NCI-H82 treated with DMSO at 0.1 percent for 48 hours (cell line): ENCODE data around the gene LHX1.

Source experiments
- DNase-seq: peaks from one replicate; lab custom pipeline; 2025; ENCODE audit not compliant: unreplicated experiment; lab: John Stamatoyannopoulos, UW

Gene LHX1

DNA sequence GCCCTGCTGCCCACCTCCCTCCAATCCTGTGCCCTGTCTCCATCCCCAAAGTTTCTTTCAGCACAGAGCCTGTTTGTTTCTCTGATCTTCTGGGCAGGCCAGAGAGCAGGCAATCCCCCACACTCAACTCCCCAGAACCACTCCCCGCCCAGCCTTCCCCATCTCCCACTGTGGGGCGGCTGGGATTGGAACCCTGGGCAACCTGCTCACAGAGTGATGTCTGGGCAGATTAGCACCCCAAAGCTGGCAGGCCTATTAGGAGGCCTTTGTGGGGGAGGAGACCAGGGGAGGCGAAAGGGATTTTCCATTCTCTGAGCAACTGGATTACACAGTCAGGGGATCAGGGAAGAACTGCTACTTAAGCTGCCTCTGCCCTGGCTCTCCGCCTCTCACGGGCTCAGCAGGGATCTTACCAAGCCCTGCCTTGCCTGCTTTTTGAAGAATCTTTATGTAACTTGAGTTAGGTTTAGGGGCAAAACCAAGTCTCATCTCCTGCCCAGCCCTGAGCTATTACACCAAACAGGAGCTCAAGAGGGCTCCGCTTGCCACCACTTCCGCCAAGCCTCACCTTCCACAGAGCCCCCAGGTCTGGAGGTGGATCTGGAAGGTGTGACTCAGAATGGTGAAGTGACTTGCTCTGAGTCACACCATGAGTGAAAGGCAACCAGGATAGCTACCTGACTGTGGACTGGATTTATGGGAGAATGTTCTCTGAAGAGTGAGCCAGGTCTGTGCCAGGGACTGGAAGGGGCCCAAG, 16.0 kb upstream of the LHX1 start:
- DNase-seq = peak; percentile 91

- DNase-seq = no peak
Observed at GRCh38 chr17:36922175-36922574, 15.1 kb upstream of the LHX1 start.

DNA sequence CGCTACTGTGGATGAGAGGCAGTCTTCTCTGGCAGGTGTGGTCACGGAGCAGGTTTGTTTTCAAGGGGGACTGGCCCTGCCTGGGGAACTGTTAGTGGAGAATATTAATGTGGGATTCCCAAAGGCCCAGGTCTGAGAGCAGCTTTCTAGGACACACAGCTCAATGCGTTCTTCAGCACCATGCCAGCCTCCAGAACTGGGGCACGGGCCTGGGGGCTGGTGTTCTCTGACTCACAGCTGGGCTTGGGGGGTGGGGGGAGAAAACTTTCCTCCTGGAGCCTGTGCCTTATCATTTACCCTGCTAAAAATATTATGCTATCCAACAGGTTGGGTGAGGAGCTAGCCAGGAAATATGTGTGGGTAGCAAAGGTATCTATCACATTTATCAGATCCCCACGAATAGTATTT, 13.5 kb upstream of the LHX1 start:
- DNase-seq = no peak

GRCh38 chr17:36926226-36926625, 11.0 kb upstream of the LHX1 start:
- DNase-seq = no peak

DNA sequence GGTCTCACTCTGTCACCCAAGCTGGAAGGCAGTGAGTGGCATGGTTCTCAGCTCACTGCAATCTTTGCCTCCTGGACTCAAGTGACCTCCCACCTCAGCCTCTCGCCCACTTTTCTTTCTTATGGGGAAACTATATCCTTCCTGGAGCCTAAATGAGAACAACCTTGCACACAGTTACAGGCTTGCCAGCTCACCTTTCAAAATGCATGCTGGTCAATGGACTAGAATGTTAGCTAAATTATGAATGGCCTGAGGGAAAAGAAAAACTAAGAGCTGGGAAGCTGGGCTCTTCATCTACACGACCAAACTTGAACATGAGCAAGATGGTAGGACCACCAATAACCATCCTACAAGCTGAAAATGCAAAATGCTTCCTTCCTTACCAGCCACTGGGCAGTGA, 10.6 kb upstream of the LHX1 start:
- no peak for DNase-seq

GRCh38 chr17:36928471-36929345, 8.6 kb upstream of the LHX1 start:
- peak; percentile 50 for DNase-seq

GRCh38 chr17:36929851-36930582, 7.3 kb upstream of the LHX1 start:
- no peak for DNase-seq

DNA sequence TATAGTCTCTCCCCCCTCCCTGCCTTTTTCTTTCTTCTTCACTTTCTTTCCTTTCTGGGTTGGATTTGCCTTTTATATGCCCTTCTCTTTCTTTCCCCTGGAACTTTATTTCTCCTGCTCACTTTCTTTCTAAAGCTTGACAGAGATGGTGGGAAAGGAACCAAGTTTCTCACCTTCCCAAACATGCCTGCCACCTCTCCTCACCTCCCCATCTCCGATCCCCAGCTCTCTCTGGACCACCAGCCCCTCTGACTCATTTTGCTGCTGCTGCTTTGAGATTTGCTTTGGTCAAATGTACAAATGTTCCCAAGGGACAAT, 6.7 kb upstream of the LHX1 start:
- no peak for DNase-seq

DNA sequence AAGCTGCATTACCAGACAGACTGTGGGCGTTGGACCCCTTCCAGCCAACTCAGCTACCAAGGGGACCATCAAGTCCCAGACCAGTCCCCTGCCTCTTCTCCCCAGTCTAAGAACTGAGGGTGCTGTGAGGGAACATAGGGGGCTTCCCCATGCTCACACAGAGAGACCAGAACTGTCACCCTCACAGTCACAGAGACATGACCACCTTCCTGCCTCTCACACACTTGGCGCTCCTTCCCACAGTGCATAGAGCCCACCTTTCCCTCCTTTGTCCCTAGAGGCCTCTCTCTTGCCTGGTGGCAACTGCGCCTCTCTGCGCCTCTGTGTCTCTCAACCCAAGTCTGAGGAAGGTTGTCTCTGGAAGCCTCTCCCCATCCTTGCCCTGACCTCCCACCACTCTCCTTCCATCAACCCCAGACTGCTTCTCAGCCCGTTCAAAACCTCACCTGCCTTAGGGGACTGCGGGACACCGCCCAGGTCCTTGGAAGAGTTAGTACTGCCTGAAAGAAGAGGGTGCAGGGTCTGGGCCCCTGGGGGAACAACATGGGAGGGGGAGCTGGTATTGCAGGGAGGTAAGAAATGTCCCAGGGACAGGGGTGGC, 6.1 kb upstream of the LHX1 start:
- DNase-seq = no peak

DNA sequence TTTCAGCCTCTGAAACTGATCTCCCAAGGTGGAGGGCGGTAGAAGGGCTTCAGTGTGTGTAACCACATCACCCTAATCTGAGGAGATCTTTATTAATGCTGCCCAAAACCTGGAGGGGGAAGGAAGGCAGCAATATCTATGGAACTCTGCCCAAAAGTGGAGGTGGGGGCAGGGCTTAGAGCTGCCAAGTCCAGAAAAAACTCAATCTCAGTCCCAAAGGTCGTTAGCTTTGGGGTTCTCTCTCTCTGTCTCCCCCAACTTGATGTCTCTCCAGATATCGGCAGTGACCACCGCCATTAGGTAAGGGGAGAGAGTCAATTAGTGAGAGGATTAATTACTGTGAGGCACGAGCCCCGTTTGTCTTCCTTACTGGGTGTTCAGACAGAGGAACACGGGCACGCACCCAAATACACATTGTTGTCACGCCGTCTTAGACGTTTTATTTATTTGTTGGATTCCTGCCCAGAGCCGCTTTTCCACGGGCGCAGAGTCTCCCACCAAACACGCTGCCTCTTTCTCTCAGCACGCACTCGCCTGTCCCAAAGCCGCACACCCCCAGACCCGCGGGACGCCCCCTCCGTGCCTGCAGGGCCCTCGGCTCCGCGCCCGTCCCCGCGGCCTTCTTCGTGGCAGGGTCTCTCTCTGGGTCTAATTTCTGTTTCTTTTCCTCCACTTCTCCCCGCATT, 5.4 kb upstream of the LHX1 start:
- no peak for DNase-seq

- no peak for DNase-seq
Observed at GRCh38 chr17:36932383-36932693, 4.9 kb upstream of the LHX1 start.

DNA sequence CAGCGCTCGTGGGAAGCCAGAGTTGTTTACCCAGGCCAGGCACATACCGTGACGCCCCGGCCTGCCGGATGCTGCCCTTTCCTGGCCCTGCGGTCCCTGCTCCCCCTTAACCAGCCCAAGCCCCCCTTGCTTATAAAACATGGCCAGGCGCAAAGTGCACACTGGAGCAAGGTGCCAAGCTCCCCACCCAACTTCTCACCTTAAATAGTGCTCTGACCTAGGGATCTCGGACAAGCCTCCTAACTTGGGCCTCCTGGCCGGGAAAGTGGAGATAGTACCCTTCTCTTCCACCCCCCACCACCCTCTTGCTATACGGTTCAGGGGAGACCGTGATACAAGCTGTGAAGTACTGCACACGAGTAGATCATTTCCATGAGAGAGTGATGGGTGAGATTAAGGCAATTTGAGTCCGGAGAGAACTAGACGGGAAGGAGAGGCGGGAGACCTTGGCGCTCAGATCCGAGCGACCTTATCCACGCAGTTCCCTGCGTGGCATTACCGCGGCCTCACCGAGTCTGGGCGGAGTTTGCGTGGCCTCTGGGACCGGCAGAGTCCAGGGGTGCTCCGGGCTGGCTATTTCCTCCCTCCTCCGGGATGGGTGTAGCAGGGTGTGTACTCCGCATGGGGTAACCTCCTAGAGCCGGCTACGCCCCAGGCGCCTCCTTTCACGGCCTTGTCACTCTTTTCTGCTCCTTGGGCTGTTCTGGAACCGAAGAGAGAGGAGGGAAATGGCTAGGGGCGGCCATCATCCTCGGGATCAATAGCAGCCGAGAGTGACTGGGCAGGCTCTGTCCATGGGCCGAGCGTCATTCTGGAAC, 4.4 kb upstream of the LHX1 start:
- DNase-seq = no peak

GRCh38 chr17:36933512-36934143, 3.6 kb upstream of the LHX1 start:
- DNase-seq = no peak

GRCh38 chr17:36934144-36934691, 3.1 kb upstream of the LHX1 start:
- peak; percentile 32 for DNase-seq

DNA sequence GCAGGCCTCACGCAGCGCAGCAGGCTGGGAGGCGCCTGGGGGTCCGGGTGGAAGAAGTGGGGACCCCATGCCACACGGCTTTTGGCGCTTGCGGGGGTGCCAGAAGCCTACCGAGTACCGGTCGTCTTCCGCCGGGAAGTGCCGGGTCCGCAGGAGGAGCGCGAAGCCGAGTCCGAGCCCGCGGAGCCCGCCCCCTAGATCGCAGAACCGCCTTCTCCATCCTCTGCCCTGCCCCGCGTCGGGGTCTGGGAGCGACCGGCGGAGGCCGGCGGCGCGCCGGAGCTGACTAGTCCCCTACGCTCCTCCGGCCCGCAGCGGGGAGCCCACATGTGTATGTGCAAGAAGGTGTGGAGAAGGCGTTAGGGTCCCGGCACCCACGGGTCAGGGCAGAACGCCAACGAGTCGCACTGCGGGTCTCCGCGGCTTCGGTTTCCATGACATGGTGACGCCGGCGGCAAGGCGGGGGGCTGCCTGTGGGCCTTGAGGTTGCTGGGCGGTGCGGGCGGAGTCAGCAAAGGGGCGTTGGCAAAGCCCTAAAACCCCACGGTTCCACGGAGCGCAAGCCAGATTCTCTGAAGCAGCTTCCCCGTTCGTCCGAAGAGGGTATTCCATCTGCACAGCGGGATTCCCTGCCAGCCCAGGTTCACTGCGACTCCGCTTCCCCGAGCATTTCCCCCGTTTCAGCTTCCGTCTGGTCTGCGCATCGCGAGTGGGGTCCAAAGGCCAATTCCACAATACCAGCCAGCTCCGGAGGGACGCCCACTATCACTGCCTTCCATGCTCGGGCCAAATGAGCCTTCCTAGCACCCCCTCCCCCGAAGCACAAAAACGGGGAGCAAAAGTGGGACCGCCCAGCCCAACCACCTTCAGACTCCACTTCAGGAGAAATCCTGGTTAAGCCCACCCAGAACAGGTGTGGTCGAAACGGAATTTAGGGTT, 2.3 kb upstream of the LHX1 start:
- DNase-seq = no peak

- no peak for DNase-seq
Observed at GRCh38 chr17:36935671-36936454, 1.4 kb upstream of the LHX1 start.

GRCh38 chr17:36936455-36937000, 747 bp upstream of the LHX1 start:
- DNase-seq = no peak
